Body of pancreas (tissue), 4 donors: Measurements from ENCODE around the gene FAM114A1. TPM values are rescaled to one million over a fixed set of nuclear protein-coding genes. Genes with fewer than 3 reads are reported as not detected.

Source experiments
- ATAC-seq: fragments of 150-250 bp; one replicate; pipeline ENCODE4 v1.9.1; 2016
- DNase-seq, 4 donors: peaks; one replicate each; pipeline ENCODE4 v3.0.0-alpha.2; 2019
- H3K27ac ChIP-seq, 4 donors: fragments of 200-600 bp; sonication (generic); 1 replicate in 3 of 4; 2 replicates in 1 of 4; pipeline versions ENCODE4 v1.5.1 to v1.6.1; 2016 to 2019; ENCODE audit warnings: mild to moderate bottlenecking in 1 of 4, mixed read lengths in 1 of 4, moderate library complexity in 1 of 4
- H3K27me3 ChIP-seq, 2 donors: fragments of 200-600 bp; sonication (generic); one replicate each; pipeline ENCODE4 v1.6.0; 2016; ENCODE audit warnings: mild to moderate bottlenecking in 1 of 2
- H3K36me3 ChIP-seq, 2 donors: fragments of 200-600 bp; sonication (generic); replicated peaks in 1 of 2; 2 replicates each; pipeline ENCODE4 v1.5.1; 2016; ENCODE audit warnings: low read depth in 2 of 2; ENCODE audit not compliant: insufficient read depth in 1 of 2
- H3K4me1 ChIP-seq: fragments of 200-600 bp; sonication (generic); one replicate; pipeline ENCODE4 v1.6.0; 2016
- H3K4me3 ChIP-seq, 2 donors: fragments of 200-600 bp; sonication (generic); 1 replicate in 1 of 2; 2 replicates in 1 of 2; pipeline ENCODE4 v1.5.1; 2016 to 2019
- H3K9me3 ChIP-seq, 3 donors: fragments of 200-600 bp; sonication (generic); 1 replicate in 2 of 3; 2 replicates in 1 of 3; pipeline ENCODE4 v1.5.1; 2016
- POLR2A ChIP-seq, 3 donors: fragments of 450-650 bp; IDR thresholded peaks; one replicate each; pipeline ENCODE4 v1.6.1; 2016; ENCODE audit warnings: antibody characterized with exemption in 3 of 3, mild to moderate bottlenecking in 2 of 3
- WGBS, 2 donors: methylation state at CpG; one replicate each; pipeline ENCODE4 v1.1.5; 2017; 5-methylcytosine and 5-hydroxymethylcytosine counted together
- intact Hi-C: fragments of 100-400 bp; cut with DNase I; formaldehyde crosslinking; loops from one replicate; pipeline ENCODE4 v1.15.1; 2023
- total RNA-seq, 2 donors: library from RNA; depleted of rRNA; stranded (reverse); fragments of >200 nt; gene quantifications; one replicate each; pipeline ENCODE4 v1.1.0, GENCODE V29; 2016
- TF ChIP-seq, protein P1 (sequence below), 7 experiments: fragments of 450-650 bp in 4 of 7; fragments of 200-600 bp in 3 of 7; sonication (generic) in 3 of 7; IDR thresholded peaks; one replicate each; pipeline ENCODE4 v1.5.1; 2016 to 2019; ENCODE audit warnings: antibody characterized with exemption in 7 of 7

Gene FAM114A1
- total RNA-seq, 2 donors from 2014 or later = 30.6 to 43.2 TPM

- H3K9me3 ChIP-seq = no peaks in the 10 kb centered on the region
- no peak overlapping the region for H3K27ac ChIP-seq
- 78 to 96% methylated on average over 1 of the region's 1 CpG for WGBS, 2 donors
- H3K4me3 ChIP-seq = no peak overlapping the region
- TF ChIP-seq, protein P1, sequence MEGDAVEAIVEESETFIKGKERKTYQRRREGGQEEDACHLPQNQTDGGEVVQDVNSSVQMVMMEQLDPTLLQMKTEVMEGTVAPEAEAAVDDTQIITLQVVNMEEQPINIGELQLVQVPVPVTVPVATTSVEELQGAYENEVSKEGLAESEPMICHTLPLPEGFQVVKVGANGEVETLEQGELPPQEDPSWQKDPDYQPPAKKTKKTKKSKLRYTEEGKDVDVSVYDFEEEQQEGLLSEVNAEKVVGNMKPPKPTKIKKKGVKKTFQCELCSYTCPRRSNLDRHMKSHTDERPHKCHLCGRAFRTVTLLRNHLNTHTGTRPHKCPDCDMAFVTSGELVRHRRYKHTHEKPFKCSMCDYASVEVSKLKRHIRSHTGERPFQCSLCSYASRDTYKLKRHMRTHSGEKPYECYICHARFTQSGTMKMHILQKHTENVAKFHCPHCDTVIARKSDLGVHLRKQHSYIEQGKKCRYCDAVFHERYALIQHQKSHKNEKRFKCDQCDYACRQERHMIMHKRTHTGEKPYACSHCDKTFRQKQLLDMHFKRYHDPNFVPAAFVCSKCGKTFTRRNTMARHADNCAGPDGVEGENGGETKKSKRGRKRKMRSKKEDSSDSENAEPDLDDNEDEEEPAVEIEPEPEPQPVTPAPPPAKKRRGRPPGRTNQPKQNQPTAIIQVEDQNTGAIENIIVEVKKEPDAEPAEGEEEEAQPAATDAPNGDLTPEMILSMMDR (IDR thresholded peaks at IDR 0.05) = no peak
- TF ChIP-seq POLR2A (IDR thresholded peaks at IDR 0.05) = no peak
- H3K27me3 ChIP-seq = no peaks in the 10 kb centered on the region
- DNase-seq (no peak), ATAC-seq (no peak)
- no peaks in the 10 kb centered on the region for H3K36me3 ChIP-seq
- intact Hi-C loops = no loop called here
- H3K4me1 ChIP-seq = no peaks in the 10 kb centered on the region
Observed at GRCh38 chr4:38832206-38832605, 35.4 kb upstream of the FAM114A1 start.

GRCh38 chr4:38832624-38833528 is 34.7 kb upstream of the FAM114A1 start:
- intact Hi-C loops = no loop called here
- no peak for DNase-seq
- H3K4me3 ChIP-seq = no peak overlapping the region
- H3K4me1 ChIP-seq = no peaks in the 10 kb centered on the region
- TF ChIP-seq POLR2A (IDR thresholded peaks at IDR 0.05) = no peak
- TF ChIP-seq, protein P1 (IDR thresholded peaks at IDR 0.05) = no peak
- no peak for ATAC-seq
- H3K27me3 ChIP-seq = no peaks in the 10 kb centered on the region
- 85 to 100% methylated on average over 2 to 7 of the region's 7 CpGs for WGBS, 2 donors
- H3K27ac ChIP-seq = no peak overlapping the region
- H3K9me3 ChIP-seq = no peaks in the 10 kb centered on the region
- H3K36me3 ChIP-seq = no peaks in the 10 kb centered on the region

- Histone ChIP-seq H3K4me3 (no peak overlapping the region), H3K36me3 (no peaks in the 10 kb centered on the region), H3K9me3 (no peaks in the 10 kb centered on the region), H3K27me3 (no peaks in the 10 kb centered on the region), H3K27ac (no peak overlapping the region), H3K4me1 (no peaks in the 10 kb centered on the region)
- ATAC-seq (no peak), DNase-seq (no peak)
- no peak for TF ChIP-seq POLR2A (IDR thresholded peaks at IDR 0.05)
- TF ChIP-seq, protein P1 (IDR thresholded peaks at IDR 0.05) = no peak
- intact Hi-C loops = no loop called here
- 77 to 92% methylated on average over 4 of the region's 4 CpGs for WGBS, 2 donors
Observed at GRCh38 chr4:38834570-38834969, 33.0 kb upstream of the FAM114A1 start.

GRCh38 chr4:38837334-38837733 is 30.3 kb upstream of the FAM114A1 start:
- Histone ChIP-seq H3K27ac (no peak overlapping the region), H3K36me3 (no peaks in the 10 kb centered on the region), H3K4me1 (no peaks in the 10 kb centered on the region), H3K4me3 (no peak overlapping the region), H3K9me3 (no peaks in the 10 kb centered on the region), H3K27me3 (no peaks in the 10 kb centered on the region)
- DNase-seq (no peak), ATAC-seq (no peak)
- no peak for TF ChIP-seq POLR2A (IDR thresholded peaks at IDR 0.05)
- TF ChIP-seq, protein P1 (IDR thresholded peaks at IDR 0.05) = no peak
- intact Hi-C loops = no loop called here

GRCh38 chr4:38837849-38838248 is 29.8 kb upstream of the FAM114A1 start:
- intact Hi-C loops = no loop called here
- H3K4me1 ChIP-seq = no peaks in the 10 kb centered on the region
- ATAC-seq (no peak), DNase-seq (no peak)
- no peak for TF ChIP-seq POLR2A (IDR thresholded peaks at IDR 0.05)
- TF ChIP-seq, protein P1 (IDR thresholded peaks at IDR 0.05) = no peak
- 58 to 81% methylated on average over 2 of the region's 2 CpGs for WGBS, 2 donors
- no peak overlapping the region for H3K4me3 ChIP-seq
- no peaks in the 10 kb centered on the region for H3K36me3 ChIP-seq
- no peaks in the 10 kb centered on the region for H3K9me3 ChIP-seq
- no peaks in the 10 kb centered on the region for H3K27me3 ChIP-seq
- no peak overlapping the region for H3K27ac ChIP-seq
